ENCODE results near the gene SPATS2L.

SPATS2L gene

GRCh38 chr2:200445284-200445683 lies 138.8 kb downstream of the SPATS2L start:
- no peak overlapping the region for H3K27ac ChIP-seq
- TF ChIP-seq, protein P1, sequence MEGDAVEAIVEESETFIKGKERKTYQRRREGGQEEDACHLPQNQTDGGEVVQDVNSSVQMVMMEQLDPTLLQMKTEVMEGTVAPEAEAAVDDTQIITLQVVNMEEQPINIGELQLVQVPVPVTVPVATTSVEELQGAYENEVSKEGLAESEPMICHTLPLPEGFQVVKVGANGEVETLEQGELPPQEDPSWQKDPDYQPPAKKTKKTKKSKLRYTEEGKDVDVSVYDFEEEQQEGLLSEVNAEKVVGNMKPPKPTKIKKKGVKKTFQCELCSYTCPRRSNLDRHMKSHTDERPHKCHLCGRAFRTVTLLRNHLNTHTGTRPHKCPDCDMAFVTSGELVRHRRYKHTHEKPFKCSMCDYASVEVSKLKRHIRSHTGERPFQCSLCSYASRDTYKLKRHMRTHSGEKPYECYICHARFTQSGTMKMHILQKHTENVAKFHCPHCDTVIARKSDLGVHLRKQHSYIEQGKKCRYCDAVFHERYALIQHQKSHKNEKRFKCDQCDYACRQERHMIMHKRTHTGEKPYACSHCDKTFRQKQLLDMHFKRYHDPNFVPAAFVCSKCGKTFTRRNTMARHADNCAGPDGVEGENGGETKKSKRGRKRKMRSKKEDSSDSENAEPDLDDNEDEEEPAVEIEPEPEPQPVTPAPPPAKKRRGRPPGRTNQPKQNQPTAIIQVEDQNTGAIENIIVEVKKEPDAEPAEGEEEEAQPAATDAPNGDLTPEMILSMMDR (conservative IDR thresholded peaks at IDR 0.05; ENCODE audit: low read depth): no peak
- no peak for DNase-seq (ENCODE audit: low spot score)
- CTCF ChIA-PET: interaction anchor here (0.6 kb wide), 1 partner anchor 22 kb away, joined by 3 read pairs; no protein-coding TSS in a partner anchor
- POLR2A ChIA-PET (ENCODE audit: low non-redundant PET): no interaction called here

DNA sequence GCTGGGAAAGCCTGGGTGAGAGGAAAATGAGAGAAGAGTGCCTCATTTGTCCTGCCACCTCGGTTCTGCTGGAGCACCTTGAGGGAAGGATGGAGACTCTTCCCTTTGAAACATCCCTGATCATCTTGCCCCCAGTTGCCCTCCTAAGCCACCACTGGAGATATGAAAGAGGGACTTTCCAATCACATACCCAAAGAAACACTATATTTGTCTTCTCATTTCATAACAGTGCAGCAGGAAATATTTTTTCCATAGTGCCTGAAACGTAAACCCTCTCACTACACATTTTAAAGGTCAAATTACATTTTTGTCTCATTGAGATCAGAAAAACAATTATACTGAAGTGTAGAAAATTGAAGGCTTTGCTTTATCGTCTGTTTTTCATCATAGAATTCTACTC lies 140.1 kb downstream of the SPATS2L start:
- TF ChIP-seq, protein P1 (conservative IDR thresholded peaks at IDR 0.05; ENCODE audit: low read depth): no peak
- DNase-seq (ENCODE audit: low spot score): no peak
- no peak overlapping the region for H3K27ac ChIP-seq
- ChIA-PET POLR2A (ENCODE audit: low non-redundant PET) (no interaction called here), CTCF (no interaction called here)

GRCh38 chr2:200447139-200447855 lies 140.8 kb downstream of the SPATS2L start:
- ChIA-PET POLR2A (ENCODE audit: low non-redundant PET) (no interaction called here), CTCF (no interaction called here)
- no peak for DNase-seq (ENCODE audit: low spot score)
- TF ChIP-seq, protein P1 (conservative IDR thresholded peaks at IDR 0.05; ENCODE audit: low read depth): no peak
- no peak overlapping the region for H3K27ac ChIP-seq

GRCh38 chr2:200448455-200448854 lies 142.0 kb downstream of the SPATS2L start:
- DNase-seq (ENCODE audit: low spot score): no peak
- TF ChIP-seq, protein P1 (conservative IDR thresholded peaks at IDR 0.05; ENCODE audit: low read depth): no peak
- POLR2A ChIA-PET (ENCODE audit: low non-redundant PET): no interaction called here
- CTCF ChIA-PET: no interaction called here
- no peak overlapping the region for H3K27ac ChIP-seq

DNA sequence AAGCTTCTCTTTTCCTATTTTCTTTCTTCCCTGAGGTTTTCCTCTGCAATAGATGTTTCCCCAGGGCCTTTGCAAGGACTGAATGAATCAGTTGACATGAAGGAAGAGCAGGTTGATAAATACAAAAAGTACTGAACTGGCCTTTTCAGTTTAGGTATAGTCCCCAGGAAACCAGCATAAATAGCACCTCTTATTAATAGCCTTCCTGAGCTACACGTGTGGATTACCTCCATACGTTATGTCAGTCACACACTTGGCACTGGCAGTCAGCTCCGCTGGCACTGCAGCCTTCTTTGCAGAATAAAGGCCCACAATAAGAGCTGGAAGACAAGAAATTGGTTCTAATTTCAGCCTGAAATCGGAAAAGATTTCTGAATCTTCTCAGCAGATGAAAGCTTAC lies 142.7 kb downstream of the SPATS2L start:
- no peak for DNase-seq (ENCODE audit: low spot score)
- no peak overlapping the region for H3K27ac ChIP-seq
- ChIA-PET CTCF (interaction anchor here (0.6 kb wide), 1 partner anchor 44 kb away, joined by 3 read pairs; no protein-coding TSS in a partner anchor), POLR2A (ENCODE audit: low non-redundant PET) (no interaction called here)
- TF ChIP-seq, protein P1 (conservative IDR thresholded peaks at IDR 0.05; ENCODE audit: low read depth): no peak

DNA sequence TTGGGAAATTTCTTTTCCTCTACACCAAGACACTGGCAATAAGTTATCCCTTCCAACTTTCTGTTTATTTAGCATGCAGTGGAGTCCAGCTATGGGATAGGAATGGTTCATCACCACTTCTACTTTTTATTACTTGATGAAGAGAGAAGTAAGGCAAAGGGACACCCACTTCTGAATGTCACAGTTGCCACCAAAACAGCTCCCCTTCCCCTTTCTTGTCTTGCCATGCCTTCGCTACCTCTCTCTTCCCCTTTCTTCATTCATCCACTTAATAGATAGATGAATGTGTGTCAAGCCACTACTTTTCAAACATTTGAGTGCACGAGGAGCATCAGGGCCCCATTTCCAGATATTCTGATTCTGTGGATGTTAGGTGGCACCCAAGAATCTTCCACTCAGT lies 143.8 kb downstream of the SPATS2L start:
- TF ChIP-seq, protein P1 (conservative IDR thresholded peaks at IDR 0.05; ENCODE audit: low read depth): no peak
- ChIA-PET POLR2A (ENCODE audit: low non-redundant PET) (no interaction called here), CTCF (no interaction called here)
- DNase-seq (ENCODE audit: low spot score): no peak
- no peak overlapping the region for H3K27ac ChIP-seq

Data from RWPE1 (cell line).